HEK293 (cell line): ENCODE data around the gene WDSUB1.

ENCODE experiments used
- SP3 ChIP-seq: fragments of 450-650 bp; formaldehyde crosslinking; IDR thresholded peaks from 2 replicates; pipeline ENCODE4 v1.5.1; 2016; ENCODE audit warnings: missing biosample characterization, missing genetic modification characterization
- ZBTB8A ChIP-seq: fragments of 450-650 bp; formaldehyde crosslinking; IDR thresholded peaks from 2 replicates; pipeline ENCODE4 v1.5.1; 2016; ENCODE audit warnings: missing biosample characterization, missing genetic modification characterization
- ZNF549 ChIP-seq: fragments of 450-650 bp; IDR thresholded peaks from 2 replicates; pipeline ENCODE4 v1.5.1; 2018; ENCODE audit warnings: missing biosample characterization, missing genetic modification characterization, mild to moderate bottlenecking, inconsistent platforms, moderate library complexity
- ZNF596 ChIP-seq: fragments of 450-650 bp; IDR thresholded peaks from 2 replicates; pipeline ENCODE4 v1.5.0; 2018; ENCODE audit warnings: missing biosample characterization, mild to moderate bottlenecking, missing genetic modification characterization, moderate library complexity
- TF ChIP-seq, protein P1 (sequence below): fragments of 450-650 bp; formaldehyde crosslinking; IDR thresholded peaks from 2 replicates; pipeline ENCODE4 v1.5.1; 2016; ENCODE audit warnings: missing biosample characterization, missing genetic modification characterization
- TF ChIP-seq, protein P2 (sequence below): fragments of 450-650 bp; formaldehyde crosslinking; IDR thresholded peaks from 2 replicates; pipeline ENCODE4 v1.5.1; 2016; ENCODE audit warnings: missing biosample characterization, missing genetic modification characterization
- TF ChIP-seq, protein P3 (sequence below): fragments of 450-650 bp; formaldehyde crosslinking; IDR thresholded peaks from 2 replicates; pipeline ENCODE4 v1.5.1; 2016; ENCODE audit warnings: missing biosample characterization, missing genetic modification characterization

DNA sequence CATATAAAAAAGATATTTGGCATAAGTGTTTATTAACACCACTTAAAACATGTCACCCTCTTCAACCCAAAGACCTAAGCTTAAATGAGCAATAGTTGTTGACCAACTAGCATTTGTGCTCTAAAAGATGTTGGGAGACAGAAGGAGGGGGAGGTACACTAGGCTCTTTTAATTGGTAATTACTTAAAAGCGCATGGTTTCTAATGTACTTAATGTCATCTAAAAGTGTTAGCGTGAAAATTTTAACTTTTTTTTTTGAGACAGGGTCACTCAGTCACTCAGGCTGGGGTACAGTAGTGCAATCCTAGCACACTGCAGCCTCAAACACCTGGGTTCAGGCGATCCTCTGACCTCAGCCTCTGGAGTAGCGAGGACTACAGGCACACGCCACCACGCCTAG is 5.5 kb downstream of the WDSUB1 start:
- TF ChIP-seq, protein P1, sequence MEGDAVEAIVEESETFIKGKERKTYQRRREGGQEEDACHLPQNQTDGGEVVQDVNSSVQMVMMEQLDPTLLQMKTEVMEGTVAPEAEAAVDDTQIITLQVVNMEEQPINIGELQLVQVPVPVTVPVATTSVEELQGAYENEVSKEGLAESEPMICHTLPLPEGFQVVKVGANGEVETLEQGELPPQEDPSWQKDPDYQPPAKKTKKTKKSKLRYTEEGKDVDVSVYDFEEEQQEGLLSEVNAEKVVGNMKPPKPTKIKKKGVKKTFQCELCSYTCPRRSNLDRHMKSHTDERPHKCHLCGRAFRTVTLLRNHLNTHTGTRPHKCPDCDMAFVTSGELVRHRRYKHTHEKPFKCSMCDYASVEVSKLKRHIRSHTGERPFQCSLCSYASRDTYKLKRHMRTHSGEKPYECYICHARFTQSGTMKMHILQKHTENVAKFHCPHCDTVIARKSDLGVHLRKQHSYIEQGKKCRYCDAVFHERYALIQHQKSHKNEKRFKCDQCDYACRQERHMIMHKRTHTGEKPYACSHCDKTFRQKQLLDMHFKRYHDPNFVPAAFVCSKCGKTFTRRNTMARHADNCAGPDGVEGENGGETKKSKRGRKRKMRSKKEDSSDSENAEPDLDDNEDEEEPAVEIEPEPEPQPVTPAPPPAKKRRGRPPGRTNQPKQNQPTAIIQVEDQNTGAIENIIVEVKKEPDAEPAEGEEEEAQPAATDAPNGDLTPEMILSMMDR (tag by site-specific recombination) = no peak
- TF ChIP-seq, protein P2, sequence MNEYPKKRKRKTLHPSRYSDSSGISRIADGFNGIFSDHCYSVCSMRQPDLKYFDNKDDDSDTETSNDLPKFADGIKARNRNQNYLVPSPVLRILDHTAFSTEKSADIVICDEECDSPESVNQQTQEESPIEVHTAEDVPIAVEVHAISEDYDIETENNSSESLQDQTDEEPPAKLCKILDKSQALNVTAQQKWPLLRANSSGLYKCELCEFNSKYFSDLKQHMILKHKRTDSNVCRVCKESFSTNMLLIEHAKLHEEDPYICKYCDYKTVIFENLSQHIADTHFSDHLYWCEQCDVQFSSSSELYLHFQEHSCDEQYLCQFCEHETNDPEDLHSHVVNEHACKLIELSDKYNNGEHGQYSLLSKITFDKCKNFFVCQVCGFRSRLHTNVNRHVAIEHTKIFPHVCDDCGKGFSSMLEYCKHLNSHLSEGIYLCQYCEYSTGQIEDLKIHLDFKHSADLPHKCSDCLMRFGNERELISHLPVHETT (tag by site-specific recombination) = no peak
- TF ChIP-seq ZNF596 (tag by site-specific recombination) = no peak
- no peak for TF ChIP-seq ZNF549 (tag by site-specific recombination)
- no peak for TF ChIP-seq SP3
- no peak for TF ChIP-seq ZBTB8A (tag by site-specific recombination)
- TF ChIP-seq, protein P3, sequence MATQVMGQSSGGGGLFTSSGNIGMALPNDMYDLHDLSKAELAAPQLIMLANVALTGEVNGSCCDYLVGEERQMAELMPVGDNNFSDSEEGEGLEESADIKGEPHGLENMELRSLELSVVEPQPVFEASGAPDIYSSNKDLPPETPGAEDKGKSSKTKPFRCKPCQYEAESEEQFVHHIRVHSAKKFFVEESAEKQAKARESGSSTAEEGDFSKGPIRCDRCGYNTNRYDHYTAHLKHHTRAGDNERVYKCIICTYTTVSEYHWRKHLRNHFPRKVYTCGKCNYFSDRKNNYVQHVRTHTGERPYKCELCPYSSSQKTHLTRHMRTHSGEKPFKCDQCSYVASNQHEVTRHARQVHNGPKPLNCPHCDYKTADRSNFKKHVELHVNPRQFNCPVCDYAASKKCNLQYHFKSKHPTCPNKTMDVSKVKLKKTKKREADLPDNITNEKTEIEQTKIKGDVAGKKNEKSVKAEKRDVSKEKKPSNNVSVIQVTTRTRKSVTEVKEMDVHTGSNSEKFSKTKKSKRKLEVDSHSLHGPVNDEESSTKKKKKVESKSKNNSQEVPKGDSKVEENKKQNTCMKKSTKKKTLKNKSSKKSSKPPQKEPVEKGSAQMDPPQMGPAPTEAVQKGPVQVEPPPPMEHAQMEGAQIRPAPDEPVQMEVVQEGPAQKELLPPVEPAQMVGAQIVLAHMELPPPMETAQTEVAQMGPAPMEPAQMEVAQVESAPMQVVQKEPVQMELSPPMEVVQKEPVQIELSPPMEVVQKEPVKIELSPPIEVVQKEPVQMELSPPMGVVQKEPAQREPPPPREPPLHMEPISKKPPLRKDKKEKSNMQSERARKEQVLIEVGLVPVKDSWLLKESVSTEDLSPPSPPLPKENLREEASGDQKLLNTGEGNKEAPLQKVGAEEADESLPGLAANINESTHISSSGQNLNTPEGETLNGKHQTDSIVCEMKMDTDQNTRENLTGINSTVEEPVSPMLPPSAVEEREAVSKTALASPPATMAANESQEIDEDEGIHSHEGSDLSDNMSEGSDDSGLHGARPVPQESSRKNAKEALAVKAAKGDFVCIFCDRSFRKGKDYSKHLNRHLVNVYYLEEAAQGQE (tag by site-specific recombination) = no peak
